BE2C (cell line): ENCODE measurements around the gene KAZN.
"Not testable (repeated sequence)": the region's sequence is repeated elsewhere in the genome, so short reads cannot be mapped to it uniquely, and the experiment has no call there.

Experiments used
- DNase-seq: peaks from one replicate; pipeline ENCODE4 v3.0.0-alpha.2; 2020
- H3K27me3 ChIP-seq: fragments of 250-450 bp; sonication (Bioruptor Pico); 2 replicates; pipeline ENCODE4 v1.5.1; 2020; ENCODE audit warnings: mild to moderate bottlenecking
- H3K36me3 ChIP-seq: fragments of 250-450 bp; sonication (Bioruptor Pico); 2 replicates; pipeline ENCODE4 v1.5.1; 2020; ENCODE audit warnings: mild to moderate bottlenecking
- H3K4me1 ChIP-seq: fragments of 250-450 bp; sonication (Bioruptor Pico); 2 replicates; pipeline ENCODE4 v1.5.1; 2020
- H3K4me3 ChIP-seq: 2 replicates; pipeline ENCODE4 v1.5.1; 2011; ENCODE audit warnings: low read depth, low read length
- H3K9me3 ChIP-seq: fragments of 250-450 bp; sonication (Bioruptor Pico); 2 replicates; pipeline ENCODE4 v1.5.1; 2020
- TF ChIP-seq, protein P1 (sequence below): IDR thresholded peaks from 2 replicates; pipeline ENCODE4 v1.5.1; 2012; ENCODE audit warnings: mild to moderate bottlenecking, low read depth, low read length

The KAZN gene

GRCh38 chr1:15039017-15039648 lies 440.6 kb downstream of the KAZN start:
- TF ChIP-seq, protein P1, sequence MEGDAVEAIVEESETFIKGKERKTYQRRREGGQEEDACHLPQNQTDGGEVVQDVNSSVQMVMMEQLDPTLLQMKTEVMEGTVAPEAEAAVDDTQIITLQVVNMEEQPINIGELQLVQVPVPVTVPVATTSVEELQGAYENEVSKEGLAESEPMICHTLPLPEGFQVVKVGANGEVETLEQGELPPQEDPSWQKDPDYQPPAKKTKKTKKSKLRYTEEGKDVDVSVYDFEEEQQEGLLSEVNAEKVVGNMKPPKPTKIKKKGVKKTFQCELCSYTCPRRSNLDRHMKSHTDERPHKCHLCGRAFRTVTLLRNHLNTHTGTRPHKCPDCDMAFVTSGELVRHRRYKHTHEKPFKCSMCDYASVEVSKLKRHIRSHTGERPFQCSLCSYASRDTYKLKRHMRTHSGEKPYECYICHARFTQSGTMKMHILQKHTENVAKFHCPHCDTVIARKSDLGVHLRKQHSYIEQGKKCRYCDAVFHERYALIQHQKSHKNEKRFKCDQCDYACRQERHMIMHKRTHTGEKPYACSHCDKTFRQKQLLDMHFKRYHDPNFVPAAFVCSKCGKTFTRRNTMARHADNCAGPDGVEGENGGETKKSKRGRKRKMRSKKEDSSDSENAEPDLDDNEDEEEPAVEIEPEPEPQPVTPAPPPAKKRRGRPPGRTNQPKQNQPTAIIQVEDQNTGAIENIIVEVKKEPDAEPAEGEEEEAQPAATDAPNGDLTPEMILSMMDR: no peak
- Histone ChIP-seq H3K36me3 (no peaks in the 10 kb centered on the region), H3K9me3 (no peaks in the 10 kb centered on the region), H3K4me1 (no peaks in the 10 kb centered on the region), H3K4me3 (no peak overlapping the region), H3K27me3 (no peaks in the 10 kb centered on the region)
- no peak for DNase-seq

DNA sequence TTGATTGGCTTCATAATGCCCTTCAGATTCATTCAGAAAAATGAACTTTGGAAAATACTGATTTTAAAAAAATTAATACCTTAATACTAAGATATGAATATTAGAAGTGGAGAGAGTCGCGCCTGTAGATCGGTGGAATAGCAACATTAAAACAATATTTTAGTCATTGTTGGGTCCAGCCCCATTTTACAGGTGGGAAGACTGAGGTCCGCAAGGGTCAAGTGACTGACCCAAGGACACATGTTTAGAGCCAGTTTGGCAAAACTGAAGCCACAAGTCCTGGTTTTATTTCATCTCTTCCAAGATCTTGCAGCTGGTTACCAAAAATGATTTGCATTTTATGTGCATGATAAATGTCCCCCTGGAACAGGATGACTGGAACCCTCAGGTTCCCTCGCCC lies 441.4 kb downstream of the KAZN start:
- no peak for DNase-seq
- no peak overlapping the region for H3K4me3 ChIP-seq

DNA sequence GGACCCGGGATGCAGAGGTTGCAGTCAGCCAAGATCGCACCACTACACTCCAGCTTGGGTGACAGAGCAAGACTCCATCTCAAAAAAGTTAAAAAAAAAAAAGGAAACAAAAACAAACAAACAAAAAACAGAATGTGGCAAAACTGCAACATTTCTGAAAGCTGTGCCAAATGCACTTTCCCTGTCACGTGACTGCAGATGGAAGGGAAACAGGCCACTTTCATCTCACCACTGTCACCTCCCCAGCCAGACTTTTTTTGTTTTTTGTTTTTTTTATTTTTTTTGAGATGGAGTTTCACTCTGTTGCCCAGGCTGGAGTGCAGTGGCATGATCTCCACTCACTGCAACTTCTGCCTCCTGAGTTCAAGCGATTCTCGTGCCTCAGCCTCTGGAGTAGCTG lies 442.2 kb downstream of the KAZN start:
- not testable (repeated sequence) for H3K4me1 ChIP-seq, H3K9me3 ChIP-seq, DNase-seq, H3K4me3 ChIP-seq, H3K36me3 ChIP-seq, H3K27me3 ChIP-seq

More for the DNA sequence above, 441.4 kb downstream of the KAZN start:
- H3K36me3 ChIP-seq: no peaks in the 10 kb centered on the region
- no peaks in the 10 kb centered on the region for H3K9me3 ChIP-seq
- no peaks in the 10 kb centered on the region for H3K4me1 ChIP-seq
- TF ChIP-seq, protein P1: no peak
- H3K27me3 ChIP-seq: no peaks in the 10 kb centered on the region

DNA sequence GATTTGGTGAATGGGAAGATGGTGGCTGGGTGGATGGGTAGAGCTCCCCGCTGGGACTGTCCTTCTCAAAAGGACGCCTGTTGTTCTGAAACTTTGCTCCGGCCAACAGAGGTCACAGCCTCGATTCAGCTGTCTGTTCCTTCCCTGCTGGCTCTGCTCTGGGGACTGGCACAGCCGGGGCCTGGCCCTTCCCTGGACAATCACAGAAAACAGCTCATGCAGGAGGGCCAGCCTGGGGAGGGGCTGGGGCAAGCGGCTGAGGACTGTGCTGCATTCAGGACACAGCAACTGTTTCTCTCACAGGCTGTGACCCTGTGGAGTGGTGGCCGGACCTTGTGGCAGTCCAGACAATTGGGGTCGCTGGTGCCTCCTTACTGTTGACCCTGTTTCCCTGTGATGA lies 444.4 kb downstream of the KAZN start:
- DNase-seq: no peak
- no peaks in the 10 kb centered on the region for H3K36me3 ChIP-seq

DNA sequence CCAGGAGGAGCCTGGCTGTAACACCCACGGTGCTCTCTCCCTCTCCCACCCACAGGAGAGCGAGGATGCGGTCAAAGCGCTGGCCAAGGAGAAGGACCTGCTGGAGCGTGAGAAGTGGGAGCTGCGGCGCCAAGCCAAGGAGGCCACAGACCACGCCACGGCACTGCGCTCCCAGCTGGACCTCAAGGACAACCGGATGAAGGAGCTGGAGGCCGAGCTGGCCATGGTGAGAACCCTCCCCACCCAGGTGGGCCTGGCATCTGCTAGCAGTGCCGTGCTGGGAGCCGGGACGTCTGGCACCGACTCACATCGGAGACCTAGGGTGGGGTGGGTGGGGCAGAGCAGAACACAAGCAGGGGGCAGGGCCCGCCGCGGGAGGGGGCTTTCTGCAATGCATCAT lies 445.4 kb downstream of the KAZN start:
- no peak overlapping the region for H3K4me3 ChIP-seq
- no peak for DNase-seq
- H3K36me3 ChIP-seq: no peaks in the 10 kb centered on the region
- no peaks in the 10 kb centered on the region for H3K9me3 ChIP-seq
- no peaks in the 10 kb centered on the region for H3K27me3 ChIP-seq
- no peaks in the 10 kb centered on the region for H3K4me1 ChIP-seq
- TF ChIP-seq, protein P1: no peak

More for the DNA sequence above, 444.4 kb downstream of the KAZN start:
- Histone ChIP-seq H3K9me3 (no peaks in the 10 kb centered on the region), H3K27me3 (no peaks in the 10 kb centered on the region), H3K4me3 (no peak overlapping the region), H3K4me1 (no peaks in the 10 kb centered on the region)
- TF ChIP-seq, protein P1: no peak

GRCh38 chr1:15045123-15045522 lies 446.6 kb downstream of the KAZN start:
- H3K27me3 ChIP-seq: no peaks in the 10 kb centered on the region
- H3K4me1 ChIP-seq: no peaks in the 10 kb centered on the region
- DNase-seq: no peak
- H3K4me3 ChIP-seq: no peak overlapping the region
- TF ChIP-seq, protein P1: no peak
- no peaks in the 10 kb centered on the region for H3K9me3 ChIP-seq
- H3K36me3 ChIP-seq: no peaks in the 10 kb centered on the region
